Trophoblast cell (in vitro differentiated cells and primary cell): ENCODE measurements around the gene MARCHF5.
"Not testable (repeated sequence)": the region's sequence is repeated elsewhere in the genome, so short reads cannot be mapped to it uniquely, and the experiment has no call there.

Source experiments
- DNase-seq, 2 donors: peaks; one replicate each; pipeline ENCODE4 v3.0.0-alpha.2; 2016
- H2AFZ ChIP-seq: 2 replicates; pipeline ENCODE4 v1.6.1; 2013; ENCODE audit warnings: low read length, moderate library complexity, mild to moderate bottlenecking; ENCODE audit not compliant: insufficient read depth, poor library complexity
- H2AK5ac ChIP-seq: 2 replicates; pipeline ENCODE4 v1.6.1; 2013; ENCODE audit warnings: mild to moderate bottlenecking, low read length
- H2BK120ac ChIP-seq: 2 replicates; pipeline ENCODE4 v1.6.1; 2013; ENCODE audit warnings: low read length, mild to moderate bottlenecking, moderate library complexity; ENCODE audit not compliant: insufficient read depth, poor library complexity
- H2BK12ac ChIP-seq: 2 replicates; pipeline ENCODE4 v1.6.1; 2013; ENCODE audit warnings: mild to moderate bottlenecking, low read length, moderate library complexity
- H2BK5ac ChIP-seq: 2 replicates; pipeline ENCODE4 v1.6.1; 2013; ENCODE audit warnings: low read length, low read depth, moderate library complexity, mild to moderate bottlenecking; ENCODE audit not compliant: poor library complexity
- H3K14ac ChIP-seq: 2 replicates; pipeline ENCODE4 v1.6.1; 2013; ENCODE audit warnings: mild to moderate bottlenecking, low read length
- H3K18ac ChIP-seq: 2 replicates; pipeline ENCODE4 v1.6.1; 2013; ENCODE audit warnings: mild to moderate bottlenecking, low read length
- H3K23ac ChIP-seq: 2 replicates; pipeline ENCODE4 v1.6.1; 2013; ENCODE audit warnings: low read length
- H3K27ac ChIP-seq: 2 replicates; pipeline ENCODE4 v1.5.1; 2013; ENCODE audit warnings: low read depth, mild to moderate bottlenecking, inconsistent platforms, low read length, moderate library complexity
- H3K27me3 ChIP-seq: 2 replicates; pipeline ENCODE4 v1.6.1; 2013; ENCODE audit warnings: inconsistent platforms, mild to moderate bottlenecking, low read length, moderate library complexity; ENCODE audit not compliant: insufficient read depth
- H3K36me3 ChIP-seq, 2 experiments: 1 replicate in 1 of 2; 2 replicates in 1 of 2; pipeline ENCODE4 v1.6.1; 2013; ENCODE audit warnings: low read length in 2 of 2, mild to moderate bottlenecking in 2 of 2, moderate library complexity in 1 of 2; ENCODE audit not compliant: insufficient read depth in 2 of 2, control insufficient read depth in 1 of 2
- H3K4ac ChIP-seq: 2 replicates; pipeline ENCODE4 v1.6.1; 2013; ENCODE audit warnings: low read depth, mild to moderate bottlenecking, low read length, moderate library complexity
- H3K4me1 ChIP-seq, 2 experiments: 1 replicate in 1 of 2; 2 replicates in 1 of 2; pipeline ENCODE4 v1.6.1; 2013; ENCODE audit warnings: low read length in 2 of 2, mild to moderate bottlenecking in 2 of 2, moderate library complexity in 1 of 2; ENCODE audit not compliant: insufficient read depth in 2 of 2, control insufficient read depth in 1 of 2
- H3K4me2 ChIP-seq: 2 replicates; pipeline ENCODE4 v1.6.1; 2013; ENCODE audit warnings: inconsistent platforms, mild to moderate bottlenecking, low read length, moderate library complexity
- H3K4me3 ChIP-seq: 2 replicates; pipeline ENCODE4 v1.5.1; 2013; ENCODE audit warnings: mild to moderate bottlenecking, low read depth, low read length, inconsistent platforms
- H3K79me1 ChIP-seq: one replicate; pipeline ENCODE4 v1.6.1; 2013; ENCODE audit warnings: low read length
- H3K79me2 ChIP-seq: 2 replicates; pipeline ENCODE4 v1.6.1; 2013; ENCODE audit warnings: low read length, mild to moderate bottlenecking; ENCODE audit not compliant: control insufficient read depth, insufficient read depth, poor library complexity
- H3K9ac ChIP-seq: 2 replicates; pipeline ENCODE4 v1.6.1; 2013; ENCODE audit warnings: mild to moderate bottlenecking, low read length
- H3K9me3 ChIP-seq: 2 replicates; pipeline ENCODE4 v1.6.1; 2013; ENCODE audit warnings: low read depth, mild to moderate bottlenecking, control low read depth, inconsistent platforms, low read length; ENCODE audit not compliant: insufficient read depth
- H4K12ac ChIP-seq: 2 replicates; pipeline ENCODE4 v1.6.1; 2013; ENCODE audit warnings: low read depth, mild to moderate bottlenecking, low read length, moderate library complexity
- H4K8ac ChIP-seq: 2 replicates; pipeline ENCODE4 v1.6.1; 2013; ENCODE audit warnings: low read depth, mild to moderate bottlenecking, low read length, moderate library complexity
- H4K91ac ChIP-seq: one replicate; pipeline ENCODE4 v1.6.1; 2013; ENCODE audit warnings: low read depth, mild to moderate bottlenecking, low read length, moderate library complexity
- WGBS: extraction: QIAGEN DNeasy Blood & Tissue Kit; methylation state at CpG from one replicate; pipeline ENCODE4 v1.1.7; 2013; ENCODE audit warnings: missing lambda C conversion rate; ENCODE audit not compliant: insufficient read length, insufficient coverage; ENCODE audit errors: extremely low coverage; 5-methylcytosine and 5-hydroxymethylcytosine counted together

Gene MARCHF5

DNA sequence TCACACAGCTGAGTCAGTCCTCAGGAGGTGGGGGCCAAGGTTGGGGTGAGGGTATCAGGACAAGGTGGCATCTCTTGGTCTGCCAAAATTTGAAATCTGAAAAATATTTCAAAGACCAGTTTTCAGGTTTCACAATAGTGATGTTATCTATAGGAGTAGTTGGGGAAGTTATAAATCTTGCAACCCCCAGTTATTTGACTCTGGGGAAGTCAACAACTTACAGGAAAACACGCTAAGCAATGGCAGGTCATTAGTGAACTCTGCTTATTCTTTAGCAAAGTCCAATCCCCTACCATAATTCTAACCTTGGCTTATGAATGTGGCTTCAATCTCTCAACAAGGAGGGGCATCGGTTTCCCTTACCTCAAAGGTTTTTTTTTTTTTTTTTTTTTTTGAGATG is 94.9 kb downstream of the MARCHF5 start:
- Histone ChIP-seq H2AK5ac (no peak overlapping the region), H3K27ac (no peak overlapping the region), H3K9me3 (no peaks in the 10 kb centered on the region), H3K14ac (no peak overlapping the region), H3K79me2 (no peaks in the 10 kb centered on the region), H3K4me2 (no peak overlapping the region), H3K4ac (no peak overlapping the region), H2BK12ac (no peak overlapping the region), H2BK5ac (no peak overlapping the region), H3K9ac (no peak overlapping the region), H3K23ac (no peak overlapping the region), H3K4me1 (peaks cover 0 to 5% of the 10 kb centered on the region in 2 experiments), H4K91ac (no peak overlapping the region), H2AFZ (no peak overlapping the region), H3K79me1 (no peaks in the 10 kb centered on the region), H4K12ac (no peak overlapping the region), H3K18ac (no peak overlapping the region), H3K36me3 (no peaks in the 10 kb centered on the region), H3K4me3 (no peak overlapping the region), H4K8ac (no peak overlapping the region), H2BK120ac (no peak overlapping the region), H3K27me3 (no peaks in the 10 kb centered on the region)
- WGBS: no CpG with 5 or more reads among the region's 2 CpGs
- no peak for DNase-seq

DNA sequence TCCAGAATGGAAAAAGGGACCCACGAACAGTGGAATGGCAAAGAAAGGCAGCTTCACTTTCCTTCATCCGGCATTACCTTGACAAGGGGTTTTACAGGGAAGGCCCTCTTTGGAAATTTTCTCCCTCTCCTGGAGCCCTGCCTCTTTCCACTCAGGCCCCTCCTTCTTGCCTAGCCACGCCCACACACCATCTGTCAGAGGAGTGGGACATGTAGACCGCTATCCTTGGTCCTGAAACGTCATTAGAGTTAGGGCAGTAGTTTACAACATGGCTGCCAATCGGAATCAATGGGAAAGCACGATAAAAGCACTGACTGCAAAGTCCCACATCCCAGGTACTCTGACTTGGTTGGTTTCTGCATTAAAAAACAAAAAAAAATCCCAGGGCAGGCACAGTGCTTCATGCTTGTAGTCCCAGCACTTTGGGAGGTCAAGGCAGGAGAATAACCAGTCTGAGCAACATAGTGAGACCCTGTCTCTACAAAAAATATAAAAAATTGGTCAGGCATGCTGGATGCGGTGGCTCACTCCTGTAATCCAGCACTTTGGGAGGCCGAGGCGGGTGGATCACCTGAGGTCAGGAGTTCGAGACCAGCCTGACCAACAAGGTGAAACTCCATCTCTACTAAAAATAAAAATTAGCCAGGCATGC is 96.4 kb downstream of the MARCHF5 start:
- Histone ChIP-seq H3K36me3 (no peaks in the 10 kb centered on the region), H3K27ac (no peak overlapping the region), H3K79me1 (no peaks in the 10 kb centered on the region), H3K4me3 (no peak overlapping the region), H2AK5ac (no peak overlapping the region), H4K12ac (no peak overlapping the region), H2BK120ac (no peak overlapping the region), H3K79me2 (no peaks in the 10 kb centered on the region), H3K18ac (no peak overlapping the region), H3K14ac (no peak overlapping the region), H3K9me3 (no peaks in the 10 kb centered on the region), H2BK12ac (no peak overlapping the region), H3K23ac (no peak overlapping the region), H2AFZ (no peak overlapping the region), H4K8ac (no peak overlapping the region), H3K9ac (no peak overlapping the region), H3K4me2 (no peak overlapping the region), H4K91ac (no peak overlapping the region), H3K27me3 (no peaks in the 10 kb centered on the region), H2BK5ac (no peak overlapping the region), H3K4me1 (no peaks in the 10 kb centered on the region), H3K4ac (no peak overlapping the region)
- WGBS: no CpG with 5 or more reads among the region's 11 CpGs
- DNase-seq: peak; percentile 18 to 68

GRCh38 chr10:92393173-92393572 is 102.2 kb downstream of the MARCHF5 start:
- H3K9ac ChIP-seq, H3K27me3 ChIP-seq, H4K12ac ChIP-seq, H3K4me3 ChIP-seq, H3K36me3 ChIP-seq, H2AFZ ChIP-seq, DNase-seq, H3K79me2 ChIP-seq, H3K23ac ChIP-seq, H3K79me1 ChIP-seq, H3K4me2 ChIP-seq, H4K8ac ChIP-seq, H3K9me3 ChIP-seq, H2BK120ac ChIP-seq, H3K14ac ChIP-seq, H3K18ac ChIP-seq, H2BK12ac ChIP-seq, H4K91ac ChIP-seq, H2BK5ac ChIP-seq, H2AK5ac ChIP-seq, H3K4ac ChIP-seq, H3K27ac ChIP-seq, H3K4me1 ChIP-seq: not testable (repeated sequence)
- no CpG with 5 or more reads among the region's 1 CpG for whole genome bisulfite sequencing

GRCh38 chr10:92395271-92395670 is 104.3 kb downstream of the MARCHF5 start:
- no CpG with 5 or more reads among the region's 4 CpGs for WGBS
- no peak overlapping the region for H2BK120ac ChIP-seq

More at GRCh38 chr10:92395271-92395670, 104.3 kb downstream of the MARCHF5 start:
- H3K27ac ChIP-seq: no peak overlapping the region
- no peak for DNase-seq
- no peak overlapping the region for H3K4me2 ChIP-seq
- no peak overlapping the region for H2AK5ac ChIP-seq
- H3K23ac ChIP-seq: no peak overlapping the region
- no peak overlapping the region for H3K4ac ChIP-seq
- no peak overlapping the region for H4K91ac ChIP-seq
- H2BK5ac ChIP-seq: no peak overlapping the region
- no peak overlapping the region for H2AFZ ChIP-seq
- no peak overlapping the region for H2BK12ac ChIP-seq
- H3K4me3 ChIP-seq: no peak overlapping the region
- H3K79me1 ChIP-seq: no peaks in the 10 kb centered on the region
- no peaks in the 10 kb centered on the region for H3K36me3 ChIP-seq
- H3K9me3 ChIP-seq: no peaks in the 10 kb centered on the region
- H3K9ac ChIP-seq: no peak overlapping the region
- no peak overlapping the region for H4K12ac ChIP-seq
- H3K18ac ChIP-seq: no peak overlapping the region
- H3K4me1 ChIP-seq: no peaks in the 10 kb centered on the region
- no peak overlapping the region for H4K8ac ChIP-seq
- H3K79me2 ChIP-seq: no peaks in the 10 kb centered on the region
- H3K27me3 ChIP-seq: no peaks in the 10 kb centered on the region
- H3K14ac ChIP-seq: no peak overlapping the region
